ENCODE measurements around the gene TCEANC2. TPM values are rescaled to one million over a fixed set of nuclear protein-coding genes. Genes with fewer than 3 reads are reported as not detected.
"Not testable (repeated sequence)": the region's sequence is repeated elsewhere in the genome, so short reads cannot be mapped to it uniquely, and the experiment has no call there.

TCEANC2 gene
- total RNA-seq, 2 donors from 2014 or later, result 2.0 to 7.8 TPM

- DNase-seq (ENCODE audit: low spot score), result no peak
- no peak overlapping the region for H3K27ac ChIP-seq
- no peak overlapping the region for H3K4me3 ChIP-seq
- no peak for TF ChIP-seq CTCF (IDR thresholded peaks at IDR 0.05)
- ATAC-seq (ENCODE audit: insufficient number of reproducible peaks, low FRiP score, low read depth), result no peak
- H3K4me1 ChIP-seq (ENCODE audit: control insufficient read depth in 1 of 2, low read depth in 2 of 2), result no peaks in the 10 kb centered on the region
- H3K36me3 ChIP-seq, result no peaks in the 10 kb centered on the region
- H3K27me3 ChIP-seq (replicated peaks; ENCODE audit: insufficient read depth), result no peaks in the 10 kb centered on the region
- no peaks in the 10 kb centered on the region for H3K9me3 ChIP-seq
These were observed 43.5 kb downstream of the TCEANC2 start for GRCh38 chr1:54096877-54097240.

DNA sequence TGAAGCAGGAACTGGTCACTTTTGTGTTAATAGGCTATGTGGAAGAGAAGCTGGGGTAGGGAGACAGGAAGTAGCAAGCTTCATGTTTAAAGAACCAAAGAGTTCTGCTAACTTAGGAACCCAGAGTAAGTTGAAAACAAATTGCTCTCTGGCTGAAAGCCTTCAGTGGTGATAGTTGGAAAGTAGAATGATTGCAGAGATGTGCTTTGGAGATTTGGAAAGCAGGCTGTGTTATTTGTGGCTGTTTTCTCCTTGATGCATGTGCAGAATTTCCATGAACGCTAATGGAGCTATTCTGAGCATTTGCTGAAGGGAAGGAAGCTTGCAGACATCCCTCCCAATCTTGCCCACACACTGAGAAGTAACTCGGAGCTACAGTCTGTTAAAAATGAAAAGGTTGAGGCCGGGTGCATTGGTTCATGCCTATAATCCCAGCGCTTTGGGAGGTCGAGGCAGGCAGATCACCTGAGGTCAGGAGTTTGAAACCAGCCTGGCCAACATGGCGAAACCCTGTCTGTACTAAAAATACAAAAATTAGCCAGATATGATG, 45.7 kb downstream of the TCEANC2 start:
- no peak overlapping the region for H3K4me3 ChIP-seq
- ATAC-seq (ENCODE audit: insufficient number of reproducible peaks, low FRiP score, low read depth) (no peak), DNase-seq (ENCODE audit: low spot score) (no peak)

DNA sequence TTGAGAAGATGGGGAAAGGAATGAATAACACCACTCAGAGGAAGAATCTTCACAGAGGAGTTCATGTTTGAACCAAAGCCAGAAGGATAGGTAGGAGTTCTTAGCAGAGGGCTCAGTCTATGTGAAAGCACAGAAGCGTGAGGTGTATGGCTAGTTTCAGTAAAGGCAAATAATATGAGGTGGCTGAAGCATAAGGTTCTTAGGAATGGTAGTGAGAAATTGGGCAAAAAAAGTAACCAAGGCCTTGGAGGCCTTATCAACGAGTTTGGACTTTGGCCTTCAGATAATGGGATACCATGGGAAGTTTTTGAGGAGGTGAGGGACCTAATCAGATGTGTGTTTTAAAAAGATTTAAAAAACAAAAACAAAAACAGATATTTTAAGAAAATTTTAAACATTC, 47.1 kb downstream of the TCEANC2 start:
- Histone ChIP-seq H3K9me3 (no peaks in the 10 kb centered on the region), H3K36me3 (no peaks in the 10 kb centered on the region), H3K27ac (no peak overlapping the region), H3K4me3 (no peak overlapping the region), H3K27me3 (replicated peaks; ENCODE audit: insufficient read depth) (no peaks in the 10 kb centered on the region), H3K4me1 (ENCODE audit: control insufficient read depth in 1 of 2, low read depth in 2 of 2) (no peaks in the 10 kb centered on the region)
- ATAC-seq (ENCODE audit: insufficient number of reproducible peaks, low FRiP score, low read depth) (no peak), DNase-seq (ENCODE audit: low spot score) (no peak)
- TF ChIP-seq CTCF (IDR thresholded peaks at IDR 0.05), result no peak

More for the DNA sequence above, 45.7 kb downstream of the TCEANC2 start:
- Histone ChIP-seq H3K36me3 (no peaks in the 10 kb centered on the region), H3K27ac (no peak overlapping the region), H3K27me3 (replicated peaks; ENCODE audit: insufficient read depth) (no peaks in the 10 kb centered on the region), H3K9me3 (no peaks in the 10 kb centered on the region), H3K4me1 (ENCODE audit: control insufficient read depth in 1 of 2, low read depth in 2 of 2) (no peaks in the 10 kb centered on the region)
- no peak for TF ChIP-seq CTCF (IDR thresholded peaks at IDR 0.05)

DNA sequence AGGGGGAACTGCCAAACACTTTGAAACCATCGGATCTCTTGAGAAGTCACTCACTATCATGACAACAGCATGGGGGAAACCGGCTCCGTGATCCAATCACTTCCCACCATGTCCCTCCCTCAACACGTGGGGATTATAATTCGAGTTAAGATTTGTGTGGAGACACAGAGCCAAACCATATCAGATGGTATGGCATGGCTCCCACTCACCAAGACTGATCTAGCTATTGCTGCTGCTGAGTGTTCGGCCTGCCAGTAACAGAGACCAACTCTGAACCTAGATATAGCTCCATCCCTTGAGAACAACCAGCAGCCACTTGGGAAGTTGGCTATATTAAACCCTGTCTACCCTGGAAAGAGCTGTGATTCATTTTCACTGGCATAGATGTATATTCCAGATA, 50.0 kb downstream of the TCEANC2 start:
- Histone ChIP-seq H3K4me3 (no peak overlapping the region), H3K27ac (no peak overlapping the region), H3K27me3 (replicated peaks; ENCODE audit: insufficient read depth) (no peaks in the 10 kb centered on the region), H3K4me1 (ENCODE audit: control insufficient read depth in 1 of 2, low read depth in 2 of 2) (no peaks in the 10 kb centered on the region), H3K9me3 (no peaks in the 10 kb centered on the region), H3K36me3 (no peaks in the 10 kb centered on the region)
- ATAC-seq (ENCODE audit: insufficient number of reproducible peaks, low FRiP score, low read depth), result no peak
- no peak for DNase-seq (ENCODE audit: low spot score)
- no peak for TF ChIP-seq CTCF (IDR thresholded peaks at IDR 0.05)

GRCh38 chr1:54104613-54105012, 51.2 kb downstream of the TCEANC2 start:
- not testable (repeated sequence) for DNase-seq (ENCODE audit: low spot score); H3K9me3 ChIP-seq

DNA sequence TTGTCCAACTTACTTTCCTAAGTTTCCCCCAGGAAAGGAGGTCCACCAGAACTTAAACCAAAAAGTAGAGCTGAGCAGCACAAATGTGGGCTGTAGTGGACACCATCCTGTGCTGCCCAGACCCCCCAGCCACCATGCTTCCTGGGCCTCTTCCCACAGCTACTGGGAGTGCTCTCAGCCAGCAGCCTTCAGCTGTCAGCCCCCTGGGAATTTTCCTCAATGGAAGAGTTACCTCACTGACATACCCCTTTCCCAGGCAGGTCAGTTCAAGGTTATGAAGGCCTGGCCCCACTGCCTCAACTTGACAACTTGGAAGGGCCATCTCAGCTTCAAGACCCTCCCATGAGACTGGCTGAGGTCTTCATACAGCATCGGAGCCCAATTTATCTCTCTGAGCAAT, 51.7 kb downstream of the TCEANC2 start:
- H3K9me3 ChIP-seq, result no peaks in the 10 kb centered on the region
- H3K27ac ChIP-seq, result no peak overlapping the region
- H3K4me3 ChIP-seq, result no peak overlapping the region
- TF ChIP-seq CTCF (IDR thresholded peaks at IDR 0.05), result no peak
- DNase-seq (ENCODE audit: low spot score) (no peak), ATAC-seq (ENCODE audit: insufficient number of reproducible peaks, low FRiP score, low read depth) (no peak)
- H3K36me3 ChIP-seq, result no peaks in the 10 kb centered on the region
- no peaks in the 10 kb centered on the region for H3K4me1 ChIP-seq (ENCODE audit: control insufficient read depth in 1 of 2, low read depth in 2 of 2)
- no peaks in the 10 kb centered on the region for H3K27me3 ChIP-seq (replicated peaks; ENCODE audit: insufficient read depth)

More at GRCh38 chr1:54104613-54105012, 51.2 kb downstream of the TCEANC2 start:
- not testable (repeated sequence) for ATAC-seq (ENCODE audit: insufficient number of reproducible peaks, low FRiP score, low read depth); H3K27me3 ChIP-seq (replicated peaks; ENCODE audit: insufficient read depth); H3K4me1 ChIP-seq (ENCODE audit: control insufficient read depth in 1 of 2, low read depth in 2 of 2); H3K4me3 ChIP-seq; H3K36me3 ChIP-seq; H3K27ac ChIP-seq
